ENCODE measurements around the gene NUP214.

Gene NUP214

GRCh38 chr9:131276094-131276888 is 150.9 kb downstream of the NUP214 start, which contains the start of gene FAM78A:
TSS of gene FAM78A (minus strand) at chr9:131276510. CDS start at chr9:131276179, 331 bp downstream.
- peak; percentile 46 for DNase-seq (ENCODE audit: low read depth, low spot score)

- DNase-seq (ENCODE audit: low read depth, low spot score), result peak; percentile 24
Measured at GRCh38 chr9:131276891-131277286, 151.5 kb downstream of the NUP214 start.

- no peak for DNase-seq (ENCODE audit: low read depth, low spot score)
Measured at GRCh38 chr9:131277287-131277909, 152.0 kb downstream of the NUP214 start.

- peak; percentile 90 for DNase-seq (ENCODE audit: low read depth, low spot score)
Measured at GRCh38 chr9:131277910-131278701, 152.7 kb downstream of the NUP214 start.

GRCh38 chr9:131278702-131279111 is 153.3 kb downstream of the NUP214 start:
- no peak for DNase-seq (ENCODE audit: low read depth, low spot score)

- no peak for DNase-seq (ENCODE audit: low read depth, low spot score)
Measured at GRCh38 chr9:131279196-131279862, 153.9 kb downstream of the NUP214 start.

GRCh38 chr9:131279863-131280570 is 154.6 kb downstream of the NUP214 start:
- DNase-seq (ENCODE audit: low read depth, low spot score), result no peak

- no peak for DNase-seq (ENCODE audit: low read depth, low spot score)
Measured at GRCh38 chr9:131280660-131281059, 155.3 kb downstream of the NUP214 start.

GRCh38 chr9:131281119-131281965 is 156.0 kb downstream of the NUP214 start:
- DNase-seq (ENCODE audit: low read depth, low spot score), result no peak

GRCh38 chr9:131282175-131282574 is 156.8 kb downstream of the NUP214 start:
- no peak for DNase-seq (ENCODE audit: low read depth, low spot score)

GRCh38 chr9:131282688-131283422 is 157.5 kb downstream of the NUP214 start:
- DNase-seq (ENCODE audit: low read depth, low spot score), result peak; percentile 67

Data from astrocyte of the hippocampus (primary cell).